ENCODE results near the gene ERBIN.
"Not testable (repeated sequence)": the region's sequence is repeated elsewhere in the genome, so short reads cannot be mapped to it uniquely, and the experiment has no call there.

ERBIN gene

DNA sequence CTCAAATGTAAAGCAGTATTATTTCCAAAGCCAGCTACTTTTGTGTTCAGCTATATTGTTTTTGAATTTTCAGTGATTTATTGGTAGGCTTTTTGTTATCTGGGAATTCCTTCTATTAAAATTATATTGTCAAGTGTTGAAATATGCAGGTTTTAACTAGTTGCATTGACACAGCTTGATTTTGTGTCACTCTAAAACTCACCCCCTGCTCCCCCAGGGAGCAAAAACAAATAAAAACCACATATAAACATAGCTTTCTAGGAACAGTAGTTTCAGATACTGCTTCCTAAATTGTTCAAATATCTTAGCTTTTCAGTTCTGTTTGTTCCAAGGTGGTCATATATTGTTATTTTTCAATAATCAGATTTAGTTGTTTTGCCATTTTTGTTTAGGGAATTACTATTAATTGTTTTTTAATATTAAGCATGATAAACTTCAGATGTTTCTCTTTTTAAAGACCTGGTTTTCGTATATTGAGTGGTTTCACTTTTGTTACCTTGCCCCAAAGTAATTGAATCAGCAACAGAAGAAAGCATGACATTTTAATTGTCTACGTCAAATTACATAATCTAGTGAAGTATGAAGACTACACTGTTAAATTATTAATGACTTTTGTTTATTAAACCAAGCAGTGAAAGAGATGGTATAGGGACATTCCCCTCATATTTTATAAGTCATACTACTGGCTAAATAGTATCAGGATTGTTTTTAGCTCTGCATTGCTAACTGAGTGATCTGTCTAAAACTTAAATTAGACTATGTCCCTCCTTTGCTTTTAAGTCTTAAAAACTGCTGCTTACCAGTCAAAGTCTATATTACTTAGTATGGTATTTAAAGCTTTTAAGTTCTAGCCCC, 43.4 kb downstream of the ERBIN start:
- no peak for DNase-seq

GRCh38 chr5:65970481-65971367, 44.3 kb downstream of the ERBIN start:
- DNase-seq, result no peak

GRCh38 chr5:65971643-65972042, 45.3 kb downstream of the ERBIN start:
- no peak for DNase-seq

DNA sequence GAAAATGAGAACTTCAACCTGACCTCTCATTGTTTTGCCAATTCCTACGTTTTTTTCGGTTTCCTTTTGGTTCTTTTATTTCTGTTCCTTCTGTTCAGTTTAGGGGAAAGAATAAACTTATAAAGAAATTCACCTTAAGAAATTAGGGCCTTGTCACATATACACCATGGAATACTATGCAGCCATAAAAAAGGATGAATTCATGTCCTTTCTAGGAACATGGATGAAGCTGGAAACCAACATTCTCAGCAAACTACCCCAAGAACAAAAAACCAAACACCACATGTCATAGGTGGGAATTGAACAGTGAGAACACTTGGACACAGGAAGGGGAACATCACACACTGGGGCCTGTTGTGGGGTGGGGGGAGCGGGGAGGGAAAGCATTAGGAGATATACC, 46.5 kb downstream of the ERBIN start:
- not testable (repeated sequence) for DNase-seq

DNA sequence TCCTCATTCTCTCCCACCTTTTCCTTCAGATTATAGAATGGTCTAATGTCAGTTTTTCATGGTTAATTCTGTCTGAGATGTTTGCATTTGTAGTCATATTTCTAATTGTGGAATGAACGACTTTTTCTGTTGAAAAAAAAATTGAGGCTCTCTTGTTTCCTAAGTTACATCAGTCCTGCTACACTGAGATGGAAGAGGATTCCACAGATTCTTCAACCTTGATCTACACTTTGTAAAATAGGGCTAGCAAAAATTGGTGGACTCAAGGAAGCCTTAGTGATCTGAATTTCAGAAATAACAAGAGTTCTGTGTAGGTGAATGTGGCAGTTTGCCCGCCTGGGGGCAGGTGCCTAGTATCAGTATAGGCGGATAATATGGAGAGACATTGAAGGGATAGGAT, 51.9 kb downstream of the ERBIN start:
- DNase-seq, result no peak

DNA sequence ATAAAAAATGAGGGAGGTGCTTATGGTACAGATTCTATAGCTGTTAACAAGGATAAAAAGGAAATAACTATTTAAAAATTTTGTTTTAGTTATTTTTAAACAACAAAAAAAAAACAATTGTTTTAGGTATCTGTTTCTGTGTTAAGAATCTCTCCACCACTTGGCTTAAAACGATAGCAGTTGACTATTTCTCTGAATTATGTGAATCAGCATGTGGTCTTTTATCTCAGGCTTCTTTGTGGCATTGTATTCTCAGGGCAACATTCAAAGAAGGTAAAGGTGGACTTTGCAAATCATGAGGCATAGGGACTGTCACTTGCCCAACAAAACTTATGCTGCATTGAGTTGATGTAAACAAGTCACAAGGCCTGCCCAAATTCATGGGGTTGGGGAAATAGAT, 55.2 kb downstream of the ERBIN start:
- no peak for DNase-seq

GRCh38 chr5:65981969-65982619, 55.7 kb downstream of the ERBIN start:
- DNase-seq, result no peak

GRCh38 chr5:65982635-65983034, 56.3 kb downstream of the ERBIN start:
- no peak for DNase-seq

DNA sequence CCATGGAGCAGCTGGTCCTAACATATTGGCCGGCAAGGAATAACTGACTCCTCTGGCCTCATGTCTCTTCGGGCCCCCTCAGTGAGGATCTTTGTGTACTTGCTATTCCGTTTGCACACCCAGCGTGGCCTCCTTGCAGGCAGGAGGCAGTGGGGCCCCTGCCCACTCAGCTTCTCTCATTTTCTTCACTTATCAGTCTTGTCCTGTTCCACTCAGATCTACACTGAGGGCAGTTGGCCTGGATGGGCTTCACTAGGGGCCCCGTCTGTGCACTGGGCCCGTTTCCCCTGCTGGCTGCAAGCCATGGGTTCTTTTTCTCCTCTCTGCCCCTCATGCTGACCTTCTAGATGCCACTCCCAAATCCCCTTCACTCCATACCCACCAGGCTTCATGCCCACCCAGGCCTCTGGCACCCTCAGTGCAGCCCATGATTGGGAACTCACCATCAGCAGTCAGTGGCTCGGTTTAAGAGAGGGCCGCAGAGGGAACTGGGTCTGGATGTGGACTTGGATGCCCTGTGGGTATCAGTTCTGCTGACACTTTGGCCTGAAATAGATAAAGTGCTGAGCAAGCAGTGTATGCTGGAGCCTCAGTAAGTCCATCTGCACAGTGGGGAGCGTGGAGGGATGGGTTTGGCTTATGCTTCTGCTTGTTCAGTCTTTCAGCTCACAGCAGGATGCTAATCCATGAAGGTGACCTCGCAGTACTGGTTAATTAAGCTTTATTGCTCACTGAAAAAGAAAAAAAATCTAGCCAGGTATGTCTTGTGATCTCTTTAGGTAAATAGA, 57.9 kb downstream of the ERBIN start:
- no peak for DNase-seq

GRCh38 chr5:65986050-65986451, 59.7 kb downstream of the ERBIN start:
- no peak for DNase-seq

- DNase-seq, result no peak
Observed at GRCh38 chr5:65986796-65987195, 60.4 kb downstream of the ERBIN start.

DNA sequence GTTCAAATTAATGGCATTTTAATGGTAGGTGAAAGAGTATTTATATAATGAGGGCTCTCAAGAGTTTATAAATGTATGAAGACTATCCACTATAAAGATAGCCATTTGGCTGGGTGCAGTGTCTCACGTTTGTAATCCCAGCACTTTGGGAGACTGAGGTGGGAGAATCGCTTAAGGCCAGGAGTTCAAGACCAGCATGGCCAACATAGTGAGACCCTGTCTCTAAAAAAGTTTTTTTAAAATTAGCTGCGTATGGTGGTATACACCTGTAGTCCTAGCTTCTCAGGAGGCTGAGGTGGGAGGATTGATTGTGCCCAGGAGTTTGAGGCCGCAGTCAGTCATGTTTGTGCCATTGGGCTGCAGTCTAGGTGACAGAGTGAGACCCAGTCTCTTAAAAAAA, 61.6 kb downstream of the ERBIN start:
- no peak for DNase-seq

DNA sequence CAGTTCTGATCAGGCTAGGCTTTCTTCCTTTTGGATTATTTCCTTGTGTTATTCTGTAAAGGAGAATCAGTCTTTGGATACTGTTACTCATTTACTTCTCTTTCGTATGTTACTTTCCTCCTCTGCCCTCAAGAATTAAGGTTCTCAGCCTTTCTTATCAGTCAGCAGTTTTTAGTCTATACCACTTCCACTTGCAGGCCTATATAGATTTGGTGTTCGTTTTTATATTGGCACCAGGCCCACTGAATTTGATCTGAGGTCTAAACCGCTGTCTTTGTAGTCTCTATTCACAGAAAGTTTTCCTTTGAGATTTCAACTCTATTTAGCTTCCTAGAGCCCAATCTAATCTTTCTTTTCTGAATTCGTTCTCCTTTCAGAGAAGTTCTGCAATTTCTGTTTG, 62.8 kb downstream of the ERBIN start:
- DNase-seq, result no peak

DNA sequence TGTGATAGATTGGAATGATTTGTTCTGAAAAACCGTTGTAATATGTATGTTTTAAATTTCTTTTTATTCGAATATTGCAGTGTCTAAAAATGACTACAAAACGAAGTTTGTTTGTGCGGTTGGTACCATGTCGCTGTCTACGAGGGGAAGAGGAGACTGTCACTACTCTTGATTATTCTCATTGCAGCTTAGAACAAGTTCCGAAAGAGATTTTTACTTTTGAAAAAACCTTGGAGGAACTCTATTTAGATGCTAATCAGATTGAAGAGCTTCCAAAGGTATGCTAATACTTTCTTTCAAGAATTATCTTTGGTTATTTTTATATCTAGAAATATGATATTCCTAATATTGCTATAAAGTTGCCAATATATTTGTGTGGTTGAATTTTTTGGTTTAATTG, 66.3 kb downstream of the ERBIN start:
- no peak for DNase-seq

GRCh38 chr5:65994117-65994786, 67.9 kb downstream of the ERBIN start:
- no peak for DNase-seq

- DNase-seq, result no peak
Observed at GRCh38 chr5:65999061-65999723, 72.8 kb downstream of the ERBIN start.

- DNase-seq, result no peak
Observed at GRCh38 chr5:66001952-66002351, 75.6 kb downstream of the ERBIN start.

- DNase-seq, result no peak
Observed at GRCh38 chr5:66002415-66002814, 76.0 kb downstream of the ERBIN start.

DNA sequence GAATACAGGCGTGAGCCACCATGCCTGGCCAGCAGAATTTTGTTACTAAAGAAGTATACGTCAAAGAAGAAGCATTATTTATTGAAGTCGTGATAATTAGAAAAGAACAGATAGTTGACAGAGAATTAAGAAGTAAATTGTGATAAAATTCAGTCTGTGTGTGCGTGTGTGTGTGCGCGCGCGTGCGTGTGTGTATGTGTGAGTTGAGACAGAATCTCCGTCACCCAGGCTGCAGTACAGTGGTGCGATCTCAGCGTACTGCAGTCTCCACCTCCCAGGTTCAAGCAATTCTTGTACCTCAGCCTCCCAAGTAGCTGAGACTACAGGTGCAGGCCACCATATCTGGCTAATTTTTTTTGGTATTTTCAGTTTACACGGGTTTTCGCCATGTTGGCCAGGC, 77.8 kb downstream of the ERBIN start:
- DNase-seq, result no peak

- no peak for DNase-seq
Observed at GRCh38 chr5:66009277-66009676, 82.9 kb downstream of the ERBIN start.

DNA sequence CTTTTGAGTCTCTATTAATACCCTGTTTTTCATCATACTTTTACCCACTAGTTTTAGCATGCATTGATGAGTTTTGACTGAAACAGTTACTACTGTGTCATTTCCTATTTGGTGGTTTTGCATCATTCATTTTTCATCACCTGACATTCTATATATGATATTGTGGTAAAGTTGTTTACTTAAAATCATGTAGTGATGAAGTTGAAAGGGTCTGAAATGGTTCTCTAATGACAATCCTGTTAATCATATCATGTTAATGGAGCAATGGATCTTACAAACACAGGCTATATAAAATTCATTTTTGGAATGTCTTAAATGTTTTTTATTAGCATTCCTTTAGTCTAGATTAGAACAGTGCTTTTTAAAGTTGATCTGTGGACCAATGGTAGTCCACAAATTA, 84.1 kb downstream of the ERBIN start:
- DNase-seq, result no peak

DNA sequence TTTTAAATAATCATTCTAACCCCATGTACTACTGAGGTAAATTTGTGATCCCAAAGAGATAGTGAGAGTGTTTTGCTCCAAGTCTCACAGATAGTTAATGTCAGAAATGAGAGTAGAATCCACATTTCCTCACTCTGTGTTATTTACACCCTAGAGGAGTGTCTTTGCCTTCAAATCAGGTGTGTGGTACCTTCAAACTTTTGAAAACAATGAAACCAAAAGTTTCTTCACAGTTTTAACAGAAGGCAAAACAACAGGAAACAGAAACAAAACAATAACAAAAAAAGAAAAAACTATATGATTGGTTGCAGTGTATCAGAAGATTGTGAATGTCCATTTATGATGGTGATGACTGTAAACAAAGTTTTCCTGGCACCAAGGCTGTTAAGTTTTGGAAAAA, 85.9 kb downstream of the ERBIN start:
- no peak for DNase-seq
